A549 (cell line): ENCODE measurements around the gene ATP5F1E.

Experiments used
- BHLHE40 ChIP-seq: IDR thresholded peaks from 2 replicates; pipeline ENCODE4 v1.6.1; 2012; ENCODE audit warnings: low read depth, low read length, inconsistent platforms
- CEBPB ChIP-seq, 2 experiments: fragments of >200 bp in 1 of 2; sonication (Bioruptor Twin) in 1 of 2; formaldehyde crosslinking in 1 of 2; IDR thresholded peaks; 2 replicates each; pipeline ENCODE4 v1.6.1; 2012 to 2016
- CHD4 ChIP-seq: fragments of 200-600 bp; sonication (generic); IDR thresholded peaks from 2 replicates; pipeline ENCODE4 v1.6.1; 2016; ENCODE audit warnings: antibody characterized with exemption, mild to moderate bottlenecking, borderline replicate concordance
- CTCF ChIP-seq: fragments of >200 bp; sonication (Bioruptor Twin); formaldehyde crosslinking; IDR thresholded peaks from 3 replicates; pipeline ENCODE4 v1.5.1; 2016
- ELK1 ChIP-seq: fragments of 150-350 bp; IDR thresholded peaks from 2 replicates; pipeline ENCODE4 v1.6.1; 2014; ENCODE audit warnings: low read depth, mild to moderate bottlenecking, low read length
- HOXA7 ChIP-seq: fragments of 250-450 bp; sonication (Bioruptor Pico); IDR thresholded peaks from 2 replicates; pipeline ENCODE4 v1.5.0; 2020; ENCODE audit warnings: mild to moderate bottlenecking, moderate library complexity
- MAZ ChIP-seq: fragments of 150-350 bp; IDR thresholded peaks from 2 replicates; pipeline ENCODE4 v1.6.1; 2014; ENCODE audit warnings: antibody characterized with exemption, low read depth, low read length, borderline replicate concordance
- PBX3 ChIP-seq: IDR thresholded peaks from 2 replicates; pipeline ENCODE4 v1.6.1; 2012
- POLR2A ChIP-seq: IDR thresholded peaks from 2 replicates; pipeline ENCODE4 v1.6.1; 2012; ENCODE audit warnings: mild to moderate bottlenecking, low read length
- REST ChIP-seq: fragments of 200-600 bp; sonication (generic); IDR thresholded peaks from 2 replicates; pipeline ENCODE4 v1.6.1; 2016; ENCODE audit warnings: antibody characterized with exemption, mild to moderate bottlenecking, moderate library complexity
- TP53 ChIP-seq: fragments of 250-450 bp; sonication (Bioruptor Pico); IDR thresholded peaks from 2 replicates; pipeline ENCODE4 v1.5.0; 2021; ENCODE audit warnings: mild to moderate bottlenecking, moderate library complexity
- ZFP36 ChIP-seq: fragments of 450-650 bp; IDR thresholded peaks from 2 replicates; pipeline ENCODE4 v1.6.1; 2014; ENCODE audit warnings: borderline replicate concordance; ENCODE audit not compliant: partially characterized antibody

GRCh38 chr20:58986968-58987517, 45.1 kb downstream of the ATP5F1E start:
- TF ChIP-seq TP53 (CRISPR knock-in tag) (no peak), POLR2A (no peak), MAZ (no peak), HOXA7 (CRISPR knock-in tag) (no peak), CHD4 (no peak), CTCF (no peak), REST (no peak), ELK1 (no peak), BHLHE40 (no peak), PBX3 (no peak), CEBPB (IDR thresholded peaks at IDR 0.05) (no peak), ZFP36 (no peak)
